Stimulated activated CD8-positive, alpha-beta memory T cell treated with anti-CD3 and anti-CD28 coated beads, Interleukin-7, amount 100 ng/mL, for 24 hours (primary cell): Measurements from ENCODE around the gene CDK5RAP3.
A peak's percentile ranks its signal among the peaks of the same experiment; 100 is the strongest.

Experiments used
- DNase-seq: peaks from one replicate; pipeline ENCODE4 v3.0.0-alpha.2; 2020; ENCODE audit warnings: low read depth

CDK5RAP3 gene

DNA sequence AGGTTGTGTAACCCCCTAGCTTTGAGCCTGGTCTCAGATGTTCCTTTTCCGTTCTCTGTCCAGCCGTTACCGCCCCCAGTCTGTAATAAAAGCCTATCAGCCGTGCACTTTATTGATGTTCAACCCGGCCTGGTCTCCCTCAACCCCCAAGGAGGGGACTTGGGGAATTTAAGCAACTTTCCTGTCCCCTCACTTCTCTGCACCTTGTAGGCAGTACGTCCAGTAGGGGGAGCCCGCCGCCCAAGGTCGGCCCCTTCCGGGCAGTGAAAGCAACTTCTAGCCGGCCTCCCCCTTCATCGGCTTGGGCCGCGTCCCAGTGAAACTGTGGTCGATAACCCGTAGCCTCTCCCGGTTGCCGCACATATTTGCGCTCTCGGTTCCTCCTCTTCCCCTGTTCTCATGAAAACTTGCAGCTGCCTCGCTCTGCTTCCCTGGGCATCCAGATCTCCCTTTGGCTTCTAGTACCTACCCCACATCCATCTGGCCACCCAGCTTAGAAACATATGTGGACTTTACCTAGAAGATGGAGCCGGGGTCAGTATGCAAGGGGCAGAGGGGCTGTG is 21.6 kb upstream of the CDK5RAP3 start:
- DNase-seq: peak; percentile 69

DNA sequence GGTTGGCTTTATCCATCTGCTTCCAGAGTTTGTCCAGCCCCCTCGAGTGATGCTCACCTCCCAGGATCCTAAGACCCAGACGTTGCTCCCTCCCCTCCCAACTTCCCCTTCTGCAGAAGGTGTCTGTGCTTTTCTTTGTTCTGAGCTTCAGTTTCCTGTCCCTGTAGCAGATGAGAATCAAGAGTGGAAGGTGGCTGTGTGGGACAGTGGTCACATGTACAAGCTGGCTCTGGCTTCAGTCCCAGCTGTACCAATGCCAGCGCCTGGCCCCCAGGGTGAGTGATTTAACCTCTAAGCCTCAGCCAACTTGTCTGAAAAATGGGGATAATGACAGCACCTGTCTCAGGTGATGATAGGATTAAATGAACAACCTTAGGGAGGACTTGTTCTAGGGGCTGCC is 21.0 kb upstream of the CDK5RAP3 start:
- DNase-seq: no peak

DNA sequence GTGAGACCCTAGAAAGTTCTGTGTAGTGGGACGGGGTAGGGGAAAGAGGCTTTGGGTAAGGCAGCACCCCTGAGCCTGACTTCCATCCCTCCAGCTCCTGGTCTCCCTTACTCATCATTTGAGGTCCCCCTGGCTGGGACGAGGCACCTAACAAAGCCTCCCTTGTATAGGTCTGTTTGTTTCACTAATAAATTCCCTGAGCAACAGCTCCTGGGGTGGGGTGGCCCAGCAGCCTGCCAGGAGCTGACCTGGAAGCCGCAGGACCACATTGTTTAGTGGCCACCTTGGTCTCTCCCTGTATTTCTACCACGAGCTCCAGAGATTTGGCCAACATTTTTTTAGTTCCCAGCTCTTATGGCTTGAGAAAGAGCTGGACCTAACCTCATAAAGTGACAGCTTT is 20.5 kb upstream of the CDK5RAP3 start:
- no peak for DNase-seq

DNA sequence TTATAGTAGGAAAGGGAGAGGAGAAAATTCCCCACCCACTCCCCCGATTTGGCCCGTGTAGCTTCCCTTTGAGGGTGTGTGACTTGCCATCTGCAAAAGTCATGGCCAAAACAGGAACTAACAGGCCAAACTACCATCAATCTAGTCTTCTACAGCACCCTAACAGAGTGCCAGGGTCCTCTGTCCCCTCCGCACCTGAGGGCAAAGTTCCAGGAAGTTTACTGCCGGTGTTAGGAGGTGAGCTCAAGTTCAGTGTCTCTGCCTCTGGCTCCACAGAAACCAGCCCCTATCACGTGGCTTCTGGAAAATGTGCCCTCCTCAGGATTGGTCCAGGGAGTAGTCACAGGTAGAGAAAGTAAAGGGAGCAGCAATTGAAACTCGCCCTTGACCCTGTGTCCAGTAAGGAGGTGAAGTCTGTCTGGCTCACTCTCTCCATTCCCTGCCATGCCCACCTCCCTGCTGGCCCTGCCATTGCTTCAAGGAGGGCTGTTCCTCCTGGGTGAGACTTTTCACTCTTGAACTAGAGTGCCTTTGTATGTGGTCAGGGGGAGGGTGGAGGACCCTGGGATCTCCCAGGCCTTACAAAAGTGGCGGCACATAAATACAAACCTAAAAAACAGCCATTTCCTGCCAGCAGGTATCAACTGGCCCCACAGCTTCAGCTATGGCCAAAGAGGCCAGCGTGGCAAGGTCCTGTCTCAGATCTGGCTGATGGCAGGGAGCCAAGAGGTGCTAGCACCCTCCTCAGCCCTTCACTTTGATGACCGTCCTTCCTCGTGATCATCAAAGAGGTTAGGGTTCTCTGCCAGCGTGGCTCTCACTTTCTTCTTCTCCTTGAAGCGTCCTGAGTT is 18.5 kb upstream of the CDK5RAP3 start:
- no peak for DNase-seq

DNA sequence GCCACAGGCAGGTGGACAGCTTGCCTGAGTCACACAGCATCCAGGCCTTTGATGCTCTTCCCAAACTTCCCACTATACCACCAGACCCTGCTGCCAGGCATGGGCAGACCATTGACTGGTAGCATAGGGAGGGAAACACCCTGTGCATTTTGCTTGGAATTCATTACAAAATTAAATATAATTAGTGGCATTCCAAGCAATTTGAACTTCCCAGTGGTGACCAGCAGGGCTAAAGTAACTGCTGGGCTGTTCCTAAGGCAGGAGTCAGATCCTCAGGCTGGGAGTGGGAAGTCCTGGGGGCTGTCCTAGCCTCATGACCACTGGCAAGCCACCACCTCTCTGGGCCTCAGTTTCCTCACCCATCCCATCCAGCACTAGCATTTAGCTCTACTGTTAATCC is 17.0 kb upstream of the CDK5RAP3 start:
- DNase-seq: no peak

DNA sequence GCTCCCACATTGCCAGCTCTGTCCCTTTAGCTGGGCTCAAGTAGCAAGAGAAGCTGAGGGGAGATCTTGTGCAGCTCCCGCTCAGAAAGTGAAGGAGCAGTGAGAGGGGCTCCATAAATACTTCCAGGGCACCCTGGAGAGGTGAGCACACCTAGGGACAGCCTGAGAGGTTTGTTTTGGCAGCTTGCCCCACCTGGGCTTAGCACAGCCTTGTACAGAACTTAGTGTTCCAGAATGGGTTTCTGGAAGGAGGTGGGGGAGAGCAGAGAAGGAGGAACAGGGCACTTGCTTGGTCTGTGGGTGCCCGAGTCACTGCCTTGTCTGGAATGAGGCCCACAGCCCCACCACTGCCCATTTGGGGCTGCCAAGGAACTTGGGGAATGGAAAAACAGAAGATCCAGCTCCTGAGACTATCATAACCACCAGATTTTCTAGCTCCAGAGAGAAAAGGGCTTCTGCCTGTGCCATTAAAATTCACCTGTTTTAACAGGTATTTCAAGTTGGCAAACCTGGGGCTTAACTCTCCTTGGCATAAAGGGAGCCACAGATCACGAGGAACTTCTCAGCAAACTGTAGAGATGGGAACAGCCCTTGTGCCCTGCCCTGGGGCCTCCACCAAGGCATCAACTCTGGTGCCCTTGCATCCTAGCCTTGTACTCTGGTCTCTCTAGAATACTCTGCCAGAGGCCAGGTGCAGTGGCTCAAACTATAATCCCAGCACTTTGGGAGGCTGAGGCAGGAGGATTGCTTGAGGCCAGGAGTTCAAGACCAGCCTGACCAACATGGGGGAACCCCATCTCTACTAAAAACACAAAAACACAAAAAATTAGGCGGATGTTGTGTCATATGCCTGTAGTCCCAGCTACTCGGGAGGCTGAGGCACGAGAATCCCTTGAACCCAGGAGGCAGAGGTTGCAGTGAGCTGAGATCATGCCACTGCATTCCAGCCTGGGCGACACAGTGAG is 15.1 kb upstream of the CDK5RAP3 start:
- DNase-seq: no peak

DNA sequence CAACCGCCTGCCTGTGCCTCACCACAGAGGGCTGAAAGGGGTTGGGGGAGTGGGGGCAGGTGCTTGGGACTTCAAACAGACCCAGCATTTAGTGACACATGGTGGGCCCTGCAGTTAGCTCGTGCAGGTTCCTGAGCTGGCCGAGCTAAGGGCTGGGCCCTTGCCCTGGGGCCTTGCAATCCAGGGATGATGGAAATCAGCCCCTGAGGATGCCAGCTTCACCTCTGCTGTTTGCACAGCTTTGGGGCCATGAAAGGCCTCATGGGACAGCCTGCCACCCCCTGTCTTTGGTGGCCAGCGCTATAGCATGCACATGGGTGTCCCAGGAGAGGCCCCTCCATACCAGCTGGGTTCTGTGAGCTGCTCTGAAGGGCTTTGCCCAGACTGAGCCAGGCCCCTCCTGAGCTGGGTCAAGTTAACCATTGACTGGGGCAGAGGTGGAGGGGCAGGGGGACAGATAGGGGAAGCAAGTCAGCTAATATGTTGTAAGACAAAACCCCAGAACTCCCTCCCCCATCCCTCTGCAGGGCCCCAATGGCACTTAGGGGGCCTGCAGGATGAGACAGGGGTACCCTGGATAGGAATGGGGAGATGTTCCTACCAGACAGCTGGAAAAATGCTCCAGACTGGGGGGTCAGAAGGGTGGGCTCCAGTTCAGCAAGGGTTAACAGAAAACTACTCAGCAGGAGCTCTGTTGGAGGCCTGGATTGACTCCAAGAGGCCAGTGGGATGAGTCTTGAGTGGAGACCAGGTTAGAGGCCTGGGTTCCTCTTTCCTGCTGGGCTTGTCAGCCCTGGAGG is 13.9 kb upstream of the CDK5RAP3 start:
- no peak for DNase-seq

DNA sequence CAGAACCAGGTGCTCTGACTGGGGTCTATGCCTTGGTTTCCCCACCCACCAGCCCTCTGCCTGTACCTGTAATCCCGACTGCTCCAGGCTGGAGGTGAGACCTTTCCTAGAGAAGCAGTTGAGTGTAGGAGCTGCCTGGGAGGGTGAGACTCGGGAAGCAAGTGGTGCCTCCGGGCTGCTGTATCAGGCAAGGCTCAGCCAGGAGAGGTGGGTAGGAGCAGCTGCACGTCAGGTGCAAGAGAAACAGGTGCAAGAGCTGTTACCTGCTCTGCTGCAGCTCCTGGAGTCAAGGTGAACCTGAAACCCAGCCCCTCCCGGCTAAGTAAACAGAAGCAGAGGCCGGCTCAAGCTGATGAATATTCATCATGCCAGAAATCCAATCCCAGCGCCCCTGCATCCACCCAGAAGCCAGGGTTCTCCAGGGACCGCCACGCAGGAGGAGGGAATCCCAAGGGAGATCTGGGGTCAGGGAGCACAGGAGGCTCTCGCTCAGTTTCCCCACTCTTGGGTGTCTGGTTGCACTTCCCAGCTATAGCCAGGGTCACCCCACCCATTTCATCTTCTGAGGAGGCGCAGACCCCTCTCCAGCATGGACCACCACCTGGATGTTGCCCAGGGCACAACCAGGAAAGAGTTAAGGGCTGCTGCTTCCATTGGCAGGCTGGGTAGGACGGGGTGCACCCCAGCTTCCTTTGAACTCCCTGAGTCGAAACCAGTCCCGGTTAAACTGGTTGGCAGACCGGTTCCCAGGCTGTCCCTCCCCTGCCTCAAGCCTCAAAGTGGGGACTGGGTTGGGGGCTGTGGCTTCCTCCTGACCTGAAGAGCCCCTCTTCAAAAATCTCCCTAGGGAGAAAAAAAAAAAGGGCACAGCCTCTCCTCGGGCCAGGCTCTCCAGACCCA is 13.1 kb upstream of the CDK5RAP3 start, which contains the start of gene PRR15L:
Gene PRR15L, minus strand, starts transcription at position 293 of the 900 bp plus-strand sequence. CDS start 4,649 bp downstream, outside the sequence.
- no peak for DNase-seq

DNA sequence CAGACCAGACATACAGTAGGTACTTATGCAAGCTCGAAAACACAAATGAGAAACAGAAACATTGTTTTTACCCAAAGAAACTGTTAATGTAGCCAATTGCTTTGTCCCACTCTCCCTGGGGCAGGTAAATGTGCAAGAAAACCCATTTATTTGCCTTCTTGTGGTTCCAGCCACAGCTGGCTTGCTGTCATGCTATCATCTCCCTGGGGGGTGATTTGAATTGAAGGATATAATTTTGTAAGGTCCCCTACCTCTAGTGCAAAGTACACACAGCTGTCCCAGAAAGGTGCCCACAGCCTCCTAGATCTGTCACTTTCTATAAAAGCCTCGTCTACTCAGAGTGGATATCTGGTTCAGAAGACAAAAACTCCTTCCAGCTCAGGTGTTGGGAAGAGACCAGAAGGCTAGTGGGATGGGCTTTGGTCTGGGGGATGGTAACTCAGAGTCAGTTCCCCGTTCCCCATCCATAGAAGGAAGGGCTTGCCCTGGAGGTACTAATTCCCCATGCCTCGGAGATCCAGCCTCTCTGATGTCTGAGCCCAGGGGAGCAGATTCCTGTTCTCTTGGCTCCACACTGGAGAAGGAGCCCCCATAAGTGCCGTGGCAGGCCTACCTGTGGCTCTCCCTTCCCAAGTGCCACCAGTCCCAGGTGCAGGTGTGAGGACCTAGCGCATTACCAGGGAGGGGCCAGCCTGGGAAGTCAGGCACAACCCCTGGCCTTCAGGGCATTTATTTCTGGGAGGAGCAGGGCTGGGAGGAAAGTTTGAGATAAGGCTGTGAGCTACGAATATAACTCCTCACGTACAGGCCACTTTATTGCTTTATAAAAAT is 10.9 kb upstream of the CDK5RAP3 start:
- DNase-seq: no peak

DNA sequence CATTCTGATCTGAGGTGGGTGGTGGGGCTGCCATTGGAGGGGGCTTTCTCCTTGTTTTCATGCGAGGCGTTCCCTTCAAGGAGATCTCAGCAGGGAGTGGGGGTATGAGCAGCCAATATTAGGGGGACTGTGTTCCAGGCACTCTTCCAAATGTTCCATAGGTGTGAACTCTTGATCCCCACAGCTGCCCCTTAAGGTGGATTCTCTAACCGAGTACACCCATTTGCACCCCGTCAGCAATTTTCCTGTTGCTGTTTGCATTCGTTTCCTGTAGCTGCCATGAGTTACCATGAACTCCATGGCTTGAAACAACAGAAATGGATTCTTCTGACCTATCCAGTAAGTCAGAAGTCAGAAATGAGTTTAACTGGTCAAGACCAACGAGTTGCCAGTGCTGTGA is 9.5 kb upstream of the CDK5RAP3 start:
- DNase-seq: no peak

DNA sequence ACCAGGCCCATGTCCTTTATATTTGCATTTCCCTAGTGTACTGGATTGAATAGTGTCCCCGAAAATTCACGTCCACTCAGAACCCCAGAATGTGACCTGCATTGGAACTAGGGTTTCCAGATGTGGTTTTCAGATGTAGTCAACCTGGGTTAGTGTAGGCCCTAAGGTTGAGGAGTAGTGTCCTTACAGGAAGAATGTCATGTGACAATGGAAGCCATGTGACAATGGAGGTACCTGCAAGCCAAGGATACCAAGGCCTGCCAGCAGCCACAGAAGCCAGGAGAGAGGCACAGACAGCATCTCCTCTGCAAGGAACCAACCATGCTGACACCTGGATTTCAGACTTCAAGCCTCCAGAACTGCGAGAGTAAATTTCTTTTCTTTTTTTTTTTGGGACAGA is 8.0 kb upstream of the CDK5RAP3 start:
- no peak for DNase-seq

DNA sequence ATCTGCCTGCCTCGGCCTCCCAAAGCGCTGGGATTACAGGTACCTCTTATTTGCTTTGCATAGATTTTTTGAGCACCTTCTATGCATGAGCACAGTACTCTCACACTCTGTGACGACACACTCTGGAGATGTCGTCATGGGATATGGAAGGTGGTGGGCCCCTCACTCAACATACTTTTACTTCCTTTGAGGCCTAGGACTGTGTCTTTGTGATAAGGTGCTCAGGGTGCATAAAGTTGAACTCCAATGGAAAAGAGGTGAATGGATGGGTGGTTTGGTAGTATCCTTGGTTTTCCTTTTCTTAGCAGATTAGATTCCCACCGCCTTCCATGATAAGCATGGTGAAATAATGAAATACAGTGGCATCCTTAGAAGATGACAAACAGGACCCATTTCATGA is 6.1 kb upstream of the CDK5RAP3 start:
- DNase-seq: no peak

DNA sequence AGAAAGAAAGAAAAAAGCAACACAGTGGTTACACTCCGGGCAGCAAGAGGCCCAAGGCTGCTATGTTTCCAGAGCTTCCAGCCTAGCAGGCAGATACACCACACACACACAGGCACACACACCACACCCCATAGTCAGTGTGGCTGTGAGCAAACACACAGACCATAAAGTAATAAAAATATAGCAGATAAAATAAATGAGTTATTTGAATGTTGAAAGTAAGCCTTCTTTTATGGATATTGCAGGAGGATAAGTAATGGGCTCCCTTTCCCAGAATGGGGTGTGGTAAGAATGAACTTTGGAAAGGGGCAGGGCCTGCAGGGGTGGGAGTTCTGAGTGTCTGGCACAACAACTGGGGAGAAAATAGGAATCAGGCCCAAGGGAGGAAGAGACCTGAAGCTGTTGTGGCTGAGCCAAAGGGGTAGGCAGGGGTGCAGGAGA is 4.8 kb upstream of the CDK5RAP3 start:
- no peak for DNase-seq

DNA sequence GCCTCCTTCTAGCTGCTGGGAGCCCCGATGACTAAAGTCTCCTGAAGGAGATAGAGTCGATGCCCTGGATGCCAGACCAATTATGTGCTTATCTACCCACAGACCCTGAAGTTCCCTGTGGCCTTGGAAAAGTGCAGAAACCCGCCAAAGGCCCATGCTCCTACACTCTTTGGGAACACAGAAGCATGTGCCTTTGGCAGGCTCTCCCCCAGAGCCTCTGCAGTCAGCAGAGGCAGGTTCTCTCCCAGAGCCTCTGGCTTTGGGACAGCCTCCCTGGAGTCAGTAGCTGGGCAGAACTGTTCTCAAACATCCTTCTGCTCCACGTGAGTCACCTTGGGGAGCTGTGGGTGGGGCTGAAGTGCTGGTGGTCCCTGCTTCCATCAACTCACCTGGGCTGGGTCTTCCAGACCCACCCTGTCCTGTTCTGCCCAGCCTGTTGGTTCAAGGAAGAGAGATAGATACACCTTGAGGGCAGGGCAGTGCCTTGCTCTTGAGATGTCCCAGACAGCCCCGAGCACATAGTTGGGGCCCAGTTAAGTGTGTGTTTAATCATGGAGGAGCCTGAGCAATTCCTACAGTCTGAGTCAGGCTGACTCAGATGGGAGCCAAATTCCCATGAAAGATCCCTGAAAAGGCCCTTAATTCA is 3.2 kb upstream of the CDK5RAP3 start:
- DNase-seq: no peak

DNA sequence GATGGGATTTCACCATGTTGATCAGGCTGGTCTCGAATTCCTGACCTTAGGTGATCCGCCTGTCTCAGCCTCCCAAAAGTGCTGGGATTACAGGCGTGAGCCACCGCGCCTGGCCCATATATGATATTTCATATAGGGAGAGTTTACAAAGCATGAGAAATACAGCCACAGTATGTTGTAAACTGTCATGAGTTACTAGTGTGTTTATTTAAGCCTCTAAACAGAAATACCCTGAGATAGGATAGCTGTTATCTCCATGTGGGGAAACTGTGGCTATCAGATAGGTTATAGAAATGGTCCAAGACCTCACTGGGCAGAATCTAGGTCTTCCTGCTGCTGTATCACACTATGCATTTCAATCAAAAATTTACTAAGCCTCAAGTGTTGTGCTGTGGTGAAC is 2.1 kb upstream of the CDK5RAP3 start:
- DNase-seq: no peak

DNA sequence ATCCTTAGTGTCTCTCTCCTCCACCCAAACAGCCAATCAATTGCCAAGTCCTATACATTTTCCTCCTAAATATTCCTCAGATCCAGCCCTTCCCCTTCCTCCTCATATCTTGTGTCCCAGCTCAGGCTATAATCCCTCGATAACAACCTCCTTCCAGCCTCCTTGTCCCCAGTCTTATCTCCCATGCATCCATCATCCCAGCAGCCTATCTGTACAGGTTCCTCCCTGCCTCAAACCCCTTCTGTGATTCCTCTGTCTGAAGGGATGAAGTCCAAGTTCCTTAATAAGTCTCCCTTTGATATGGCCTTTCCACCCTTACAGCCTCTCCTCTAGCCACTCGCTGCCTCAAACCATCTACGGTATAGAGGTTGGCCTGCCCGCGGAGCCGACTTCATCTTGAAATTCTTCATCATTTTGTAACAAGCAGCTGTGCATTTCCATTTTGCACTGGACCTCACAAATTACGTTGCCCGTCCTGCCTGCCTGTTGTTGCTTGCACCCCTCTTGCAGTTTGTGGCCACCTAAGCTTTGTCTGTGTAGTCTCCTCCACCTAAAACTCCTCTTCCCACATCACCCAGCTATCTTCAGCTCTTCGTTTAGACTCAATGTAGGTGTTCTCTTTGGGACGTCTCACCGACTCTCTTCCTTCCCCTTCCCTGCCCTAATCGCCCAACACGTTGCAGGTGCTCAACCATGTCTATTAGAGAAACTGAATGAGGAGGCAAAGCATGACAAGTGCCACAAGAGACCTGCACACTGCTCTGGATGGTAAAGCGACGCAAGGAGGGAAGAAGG is 786 bp upstream of the CDK5RAP3 start:
- no peak for DNase-seq

DNA sequence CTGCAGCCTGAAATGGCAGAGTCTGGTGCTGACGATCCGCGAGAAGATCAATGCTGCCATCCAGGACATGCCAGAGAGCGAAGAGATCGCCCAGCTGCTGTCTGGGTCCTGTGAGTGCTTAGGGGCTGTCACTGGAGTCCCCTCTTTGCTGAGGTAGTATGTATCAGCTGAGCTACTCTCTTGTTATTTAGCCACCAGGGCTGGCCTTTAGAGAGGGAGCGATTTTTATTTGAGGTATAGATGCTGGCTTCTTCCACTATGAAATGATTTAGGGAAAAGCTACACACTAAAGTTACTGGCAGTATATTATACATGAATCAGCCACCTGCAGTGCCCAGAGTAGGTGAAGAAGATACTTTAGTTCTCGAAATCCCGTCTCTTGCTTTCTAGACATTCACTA is 2.6 kb downstream of the CDK5RAP3 start:
- no peak for DNase-seq

DNA sequence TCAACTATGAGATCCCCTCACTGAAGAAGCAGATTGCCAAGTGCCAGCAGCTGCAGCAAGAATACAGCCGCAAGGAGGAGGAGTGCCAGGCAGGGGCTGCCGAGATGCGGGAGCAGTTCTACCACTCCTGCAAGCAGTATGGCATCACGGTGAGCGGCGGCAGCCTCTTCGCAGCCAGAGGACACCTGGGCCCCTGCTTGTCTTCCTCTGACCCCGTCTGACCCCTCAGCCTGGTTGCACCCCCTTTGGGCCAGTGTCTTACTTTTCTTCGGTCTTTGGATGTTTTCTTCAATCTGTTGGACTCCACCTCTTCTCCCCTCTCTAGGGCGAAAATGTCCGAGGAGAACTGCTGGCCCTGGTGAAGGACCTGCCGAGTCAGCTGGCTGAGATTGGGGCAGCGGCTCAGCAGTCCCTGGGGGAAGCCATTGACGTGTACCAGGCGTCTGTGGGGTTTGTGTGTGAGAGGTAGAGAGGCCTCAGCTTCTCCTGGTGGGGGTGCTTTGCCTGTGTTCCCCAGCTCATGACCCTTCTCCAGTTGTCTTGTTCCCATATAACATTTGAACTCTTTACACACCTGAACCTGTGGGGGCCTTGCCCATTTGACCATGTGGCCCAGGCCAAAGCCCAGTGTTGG is 4.4 kb downstream of the CDK5RAP3 start:
- DNase-seq: no peak
